ENCODE data around the gene KIRREL2. TPM values are rescaled to one million over a fixed set of nuclear protein-coding genes. Genes with fewer than 3 reads are reported as not detected.

KIRREL2 gene
- polyA plus RNA-seq, 3 donors, result not detected

DNA sequence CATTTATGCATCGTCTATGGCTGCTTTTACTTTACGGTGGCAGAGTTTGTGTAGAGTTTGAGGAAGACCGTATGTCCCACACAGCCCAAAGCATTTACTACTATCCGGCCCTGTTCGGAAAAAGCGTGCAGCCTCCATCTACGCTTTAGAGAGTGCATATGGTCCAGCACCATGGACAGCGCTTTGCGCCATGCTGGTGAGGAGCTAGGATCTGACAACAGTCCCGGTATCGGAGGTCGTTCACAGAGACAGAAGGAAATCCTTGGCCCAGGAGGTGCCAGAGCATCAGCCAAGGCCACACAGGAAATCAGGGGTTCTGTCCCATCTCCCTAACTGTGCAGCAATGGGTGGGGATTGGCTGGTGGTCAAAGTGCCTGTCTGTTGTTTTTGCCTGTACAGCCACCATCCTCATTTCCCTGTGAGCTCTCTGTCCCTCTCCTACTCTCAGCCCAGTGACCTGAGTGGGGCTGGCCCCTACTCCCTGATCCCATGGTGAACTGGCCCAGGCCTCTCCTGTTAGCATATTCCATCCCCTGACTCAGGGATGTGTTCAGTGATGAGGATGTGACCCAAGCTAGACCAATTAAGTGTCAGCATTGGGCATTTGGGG lies 27.9 kb upstream of the KIRREL2 start:
- H3K27ac Mint-ChIP-seq, result no peak overlapping the region
- no peaks in the 10 kb centered on the region for H3K36me3 Mint-ChIP-seq
- Histone ChIP-seq H4K20me1 (ENCODE audit: insufficient read depth, low read length) (no peaks in the 10 kb centered on the region), H3K4me3 (replicated peaks in 1 of 3; ENCODE audit: low read depth in 2 of 3, low read length in 3 of 3) (no peak overlapping the region), H2AFZ (ENCODE audit: insufficient read depth, low read depth, low read length, poor library complexity, severe bottlenecking) (no peak overlapping the region), H3K9me3 (replicated peaks in 1 of 2; ENCODE audit: control insufficient read depth in 1 of 2, insufficient read depth in 1 of 2, low read length in 2 of 2) (no peaks in the 10 kb centered on the region), H3K27ac (ENCODE audit: low read depth in 1 of 2, low read length in 2 of 2) (no peak overlapping the region), H3K27me3 (ENCODE audit: control insufficient read depth in 2 of 2, insufficient read depth in 2 of 2, low read length in 2 of 2) (no peaks in the 10 kb centered on the region), H3K4me1 (ENCODE audit: control insufficient read depth in 1 of 2, insufficient read depth in 2 of 2, low read length in 2 of 2) (no peaks in the 10 kb centered on the region), H3K9ac (ENCODE audit: insufficient read depth, low read length, poor library complexity, severe bottlenecking) (no peak overlapping the region), H3K4me2 (replicated peaks; ENCODE audit: extremely low read depth, low read length, poor library complexity, severe bottlenecking) (no peak overlapping the region), H3K36me3 (replicated peaks in 1 of 2; ENCODE audit: control insufficient read depth in 1 of 2, insufficient read depth in 2 of 2, low read length in 2 of 2) (no peaks in the 10 kb centered on the region), H3K79me2 (ENCODE audit: insufficient read depth, low read length) (no peaks in the 10 kb centered on the region)
- H3K27me3 Mint-ChIP-seq (ENCODE audit: low read depth in 3 of 3), result peaks cover 6 to 23% (median 11%) of the 10 kb centered on the region in 3 donors
- H3K9me3 Mint-ChIP-seq, result no peaks in the 10 kb centered on the region
- H3K4me3 Mint-ChIP-seq, result peak overlapping the region in 1 of 2 donors; percentile 28
- intact Hi-C loops (cut with micrococcal nuclease), result no loop called here
- TF ChIP-seq, protein P1, sequence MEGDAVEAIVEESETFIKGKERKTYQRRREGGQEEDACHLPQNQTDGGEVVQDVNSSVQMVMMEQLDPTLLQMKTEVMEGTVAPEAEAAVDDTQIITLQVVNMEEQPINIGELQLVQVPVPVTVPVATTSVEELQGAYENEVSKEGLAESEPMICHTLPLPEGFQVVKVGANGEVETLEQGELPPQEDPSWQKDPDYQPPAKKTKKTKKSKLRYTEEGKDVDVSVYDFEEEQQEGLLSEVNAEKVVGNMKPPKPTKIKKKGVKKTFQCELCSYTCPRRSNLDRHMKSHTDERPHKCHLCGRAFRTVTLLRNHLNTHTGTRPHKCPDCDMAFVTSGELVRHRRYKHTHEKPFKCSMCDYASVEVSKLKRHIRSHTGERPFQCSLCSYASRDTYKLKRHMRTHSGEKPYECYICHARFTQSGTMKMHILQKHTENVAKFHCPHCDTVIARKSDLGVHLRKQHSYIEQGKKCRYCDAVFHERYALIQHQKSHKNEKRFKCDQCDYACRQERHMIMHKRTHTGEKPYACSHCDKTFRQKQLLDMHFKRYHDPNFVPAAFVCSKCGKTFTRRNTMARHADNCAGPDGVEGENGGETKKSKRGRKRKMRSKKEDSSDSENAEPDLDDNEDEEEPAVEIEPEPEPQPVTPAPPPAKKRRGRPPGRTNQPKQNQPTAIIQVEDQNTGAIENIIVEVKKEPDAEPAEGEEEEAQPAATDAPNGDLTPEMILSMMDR (IDR thresholded peaks at IDR 0.05), result no peak
- H3K4me1 Mint-ChIP-seq, result no peaks in the 10 kb centered on the region
- no peak for DNase-seq
- whole genome bisulfite sequencing (ENCODE audit: insufficient coverage), result 0% methylated on average over 5 of the region's 12 CpGs

DNA sequence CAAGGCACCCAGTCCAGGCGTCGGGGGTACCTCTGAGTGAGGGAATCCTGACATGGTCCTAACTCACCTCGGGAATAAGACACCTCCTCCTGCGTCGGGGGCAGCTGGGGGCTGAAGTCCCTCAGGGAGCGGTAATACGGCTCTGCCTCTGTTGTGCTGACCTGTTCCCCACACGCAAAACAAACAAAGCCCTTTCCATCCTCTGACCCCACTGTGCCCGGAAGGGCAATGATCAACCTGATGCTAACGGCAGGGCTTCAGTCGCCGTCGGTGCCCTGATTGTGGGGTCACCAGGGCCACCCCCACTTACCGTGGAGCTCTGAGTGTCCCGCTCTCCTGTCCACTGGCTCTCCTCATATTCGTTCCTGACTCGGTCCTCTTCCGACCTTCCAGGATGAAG lies 25.7 kb upstream of the KIRREL2 start:
- no peak for DNase-seq
- WGBS (ENCODE audit: insufficient coverage), result 84% methylated on average over 11 of the region's 18 CpGs
- Histone ChIP-seq H3K79me2 (ENCODE audit: insufficient read depth, low read length) (no peaks in the 10 kb centered on the region), H4K20me1 (ENCODE audit: insufficient read depth, low read length) (no peaks in the 10 kb centered on the region), H2AFZ (ENCODE audit: insufficient read depth, low read depth, low read length, poor library complexity, severe bottlenecking) (no peak overlapping the region), H3K27me3 (ENCODE audit: control insufficient read depth in 2 of 2, insufficient read depth in 2 of 2, low read length in 2 of 2) (no peaks in the 10 kb centered on the region), H3K4me1 (ENCODE audit: control insufficient read depth in 1 of 2, insufficient read depth in 2 of 2, low read length in 2 of 2) (no peaks in the 10 kb centered on the region), H3K27ac (ENCODE audit: low read depth in 1 of 2, low read length in 2 of 2) (no peak overlapping the region), H3K9me3 (replicated peaks in 1 of 2; ENCODE audit: control insufficient read depth in 1 of 2, insufficient read depth in 1 of 2, low read length in 2 of 2) (no peaks in the 10 kb centered on the region), H3K4me2 (replicated peaks; ENCODE audit: extremely low read depth, low read length, poor library complexity, severe bottlenecking) (no peak overlapping the region), H3K9ac (ENCODE audit: insufficient read depth, low read length, poor library complexity, severe bottlenecking) (no peak overlapping the region), H3K4me3 (replicated peaks in 1 of 3; ENCODE audit: low read depth in 2 of 3, low read length in 3 of 3) (no peak overlapping the region), H3K36me3 (replicated peaks in 1 of 2; ENCODE audit: control insufficient read depth in 1 of 2, insufficient read depth in 2 of 2, low read length in 2 of 2) (no peaks in the 10 kb centered on the region)
- H3K27ac Mint-ChIP-seq, result peak overlapping the region in 1 of 7 donors; percentile 20
- TF ChIP-seq, protein P1 (IDR thresholded peaks at IDR 0.05), result no peak
- no peaks in the 10 kb centered on the region for H3K36me3 Mint-ChIP-seq
- no peaks in the 10 kb centered on the region for H3K4me1 Mint-ChIP-seq
- H3K27me3 Mint-ChIP-seq (ENCODE audit: low read depth in 3 of 3), result peaks cover 2 to 22% (median 13%) of the 10 kb centered on the region in 3 donors
- H3K9me3 Mint-ChIP-seq, result no peaks in the 10 kb centered on the region
- intact Hi-C loops (cut with micrococcal nuclease), result no loop called here
- no peak overlapping the region for H3K4me3 Mint-ChIP-seq

All from CD14-positive monocyte (primary cell).